ENCODE data around the gene ZNF304. TPM values are rescaled to one million over a fixed set of nuclear protein-coding genes. Genes with fewer than 3 reads are reported as not detected.
A peak's percentile ranks its signal among the peaks of the same experiment; 100 is the strongest.

The ZNF304 gene
- total RNA-seq (2014; rRNA removed; shearing (Covaris generic)) (10.1 and 12.4 TPM in 2 replicates), polyA plus RNA-seq (2016; fragmentation: Nextera tagmentation; extraction: Ambion mirVana) (2.7 and 3.5 TPM in 2 replicates)
- long read RNA-seq, full-length matches to known transcripts, result 1 of 2 reads
- long read RNA-seq, partial matches to known transcripts, result 0 of 2 reads
- long read RNA-seq, other reads (novel, unspliced or antisense), result 1 of 2 reads

GRCh38 chr19:57350877-57351805 lies at the start of gene ZNF304:
Gene ZNF304, plus strand, starts transcription at chr19:57351271. Its CDS starts 394 bp downstream, at chr19:57351665.
- Mint-ChIP-seq H3K4me1 (peaks cover 13% of the 10 kb centered on the region), H3K9me3 (no peaks in the 10 kb centered on the region; the same call in 2 of the 3 replicates), H3K36me3 (ENCODE audit: low read depth) (peaks cover 23% of the 10 kb centered on the region), H3K27ac (peak within 1 kb of the TSS; percentile 97), H3K27me3 (ENCODE audit: insufficient read depth, low read depth, poor library complexity) (peaks cover 16% of the 10 kb centered on the region), H3K4me3 (peak within 1 kb of the TSS; percentile 99)
- DNase-seq (ENCODE audit: low spot score), result peak; percentile 98
- H3K27ac ChIP-seq (ENCODE audit: low read depth), result no peak within 1 kb of the TSS
- peaks cover 13% of the 10 kb centered on the region for H3K4me1 ChIP-seq (ENCODE audit: insufficient read depth)
- peak; percentile 95 for TF ChIP-seq CREB1 (CRISPR knock-in tag; IDR thresholded peaks at IDR 0.05; ENCODE audit: low read depth)
- TF ChIP-seq, protein P1, sequence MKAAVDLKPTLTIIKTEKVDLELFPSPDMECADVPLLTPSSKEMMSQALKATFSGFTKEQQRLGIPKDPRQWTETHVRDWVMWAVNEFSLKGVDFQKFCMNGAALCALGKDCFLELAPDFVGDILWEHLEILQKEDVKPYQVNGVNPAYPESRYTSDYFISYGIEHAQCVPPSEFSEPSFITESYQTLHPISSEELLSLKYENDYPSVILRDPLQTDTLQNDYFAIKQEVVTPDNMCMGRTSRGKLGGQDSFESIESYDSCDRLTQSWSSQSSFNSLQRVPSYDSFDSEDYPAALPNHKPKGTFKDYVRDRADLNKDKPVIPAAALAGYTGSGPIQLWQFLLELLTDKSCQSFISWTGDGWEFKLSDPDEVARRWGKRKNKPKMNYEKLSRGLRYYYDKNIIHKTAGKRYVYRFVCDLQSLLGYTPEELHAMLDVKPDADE (IDR thresholded peaks at IDR 0.05), result peak; percentile 90
- TF ChIP-seq ZNF114 (CRISPR knock-in tag; IDR thresholded peaks at IDR 0.05), result no peak
- peak; percentile 69 for TF ChIP-seq POLR2AphosphoS5 (IDR thresholded peaks at IDR 0.05; ENCODE audit: low read depth)
- no peak for TF ChIP-seq EZH2phosphoT487 (IDR thresholded peaks at IDR 0.05; ENCODE audit: unreplicated experiment)
- 0 out of 2 replicates have a peak, but pooled peaks cover 2% of the 10 kb centered on the region for H4K20me1 ChIP-seq (replicated peaks; ENCODE audit: insufficient read depth)
- peak; percentile 100 for ATAC-seq
- H2AFZ ChIP-seq, result peak within 1 kb of the TSS; percentile 96
- peak within 1 kb of the TSS; percentile 98 for H3K4me3 ChIP-seq
- H3K79me2 ChIP-seq (replicated peaks; ENCODE audit: insufficient read depth), result peaks cover 28% of the 10 kb centered on the region
- no peaks in the 10 kb centered on the region for H3F3A ChIP-seq (replicated peaks; ENCODE audit: low read depth)
- H3K4me2 ChIP-seq, result peak within 1 kb of the TSS; percentile 98
- no peaks in the 10 kb centered on the region for H3K27me3 ChIP-seq (ENCODE audit: insufficient read depth)
- no peaks in the 10 kb centered on the region; the same call in 1 of the 2 replicates for H3K36me3 ChIP-seq (ENCODE audit: insufficient read depth)
- H3K9me2 ChIP-seq (ENCODE audit: insufficient read depth), result no peaks in the 10 kb centered on the region

- Mint-ChIP-seq H3K36me3 (ENCODE audit: low read depth) (peaks cover 43% of the 10 kb centered on the region), H3K9me3 (no peaks in the 10 kb centered on the region), H3K4me3 (no peak overlapping the region), H3K27me3 (ENCODE audit: insufficient read depth, low read depth, poor library complexity) (peaks cover 7% of the 10 kb centered on the region), H3K27ac (peak overlapping the region; percentile 91), H3K4me1 (peaks cover 12% of the 10 kb centered on the region; the same call in 2 of the 3 replicates)
- no peak for TF ChIP-seq ZNF331 (CRISPR knock-in tag; IDR thresholded peaks at IDR 0.05; ENCODE audit: low read depth)
- no peak for TF ChIP-seq NANOG (IDR thresholded peaks at IDR 0.05; ENCODE audit: borderline replicate concordance)
- no peak for TF ChIP-seq ZNF462 (CRISPR knock-in tag; IDR thresholded peaks at IDR 0.05)
- TF ChIP-seq POLR2AphosphoS5 (IDR thresholded peaks at IDR 0.05; ENCODE audit: low read depth), result no peak
- no peak for TF ChIP-seq ZNF114 (CRISPR knock-in tag; IDR thresholded peaks at IDR 0.05)
- TF ChIP-seq, protein P1 (IDR thresholded peaks at IDR 0.05), result no peak
- TF ChIP-seq EZH2 (IDR thresholded peaks at IDR 0.05; ENCODE audit: low read depth, unreplicated experiment), result no peak
- Histone ChIP-seq H3K27me3 (ENCODE audit: insufficient read depth) (no peaks in the 10 kb centered on the region), H3K4me3 (no peak overlapping the region), H3K4me2 (no peak overlapping the region), H2AFZ (no peak overlapping the region), H3F3A (replicated peaks; ENCODE audit: low read depth) (no peaks in the 10 kb centered on the region), H3K27ac (ENCODE audit: low read depth) (no peak overlapping the region), H3K9me2 (ENCODE audit: insufficient read depth) (no peaks in the 10 kb centered on the region), H3K36me3 (ENCODE audit: insufficient read depth) (0 out of 2 replicates have a peak, but pooled peaks cover 3% of the 10 kb centered on the region), H4K20me1 (replicated peaks; ENCODE audit: insufficient read depth) (peaks cover 8% of the 10 kb centered on the region; the same call in 1 of the 2 replicates), H3K79me2 (replicated peaks; ENCODE audit: insufficient read depth) (peaks cover 39% of the 10 kb centered on the region), H3K4me1 (ENCODE audit: insufficient read depth) (no peaks in the 10 kb centered on the region)
- no peak for DNase-seq (ENCODE audit: low spot score)
- ATAC-seq, result peak; percentile 50
Measured at GRCh38 chr19:57302020-57302465, 49.0 kb upstream of the ZNF304 start.

Data from GM23338 (cell line).